HEK293T (cell line): ENCODE measurements around the gene LRRC4B.

ENCODE experiments used
- BHLHE40 ChIP-seq: fragments of 450-650 bp; IDR thresholded peaks from 2 replicates; pipeline ENCODE4 v1.6.1; 2016; ENCODE audit warnings: mild to moderate bottlenecking, moderate library complexity, borderline replicate concordance
- ELF4 ChIP-seq: fragments of 450-650 bp; IDR thresholded peaks from 2 replicates; pipeline ENCODE4 v1.6.1; 2017; ENCODE audit warnings: antibody characterized with exemption
- FOXA1 ChIP-seq: fragments of 450-650 bp; IDR thresholded peaks from 2 replicates; pipeline ENCODE4 v1.6.1; 2016; ENCODE audit warnings: mild to moderate bottlenecking
- FOXK2 ChIP-seq: fragments of 450-650 bp; IDR thresholded peaks from 2 replicates; pipeline ENCODE4 v1.6.1; 2016; ENCODE audit warnings: mild to moderate bottlenecking
- FOXM1 ChIP-seq: fragments of 450-650 bp; IDR thresholded peaks from 2 replicates; pipeline ENCODE4 v1.6.1; 2017; ENCODE audit warnings: mild to moderate bottlenecking, borderline replicate concordance
- HDGF ChIP-seq: fragments of 450-650 bp; IDR thresholded peaks from 2 replicates; pipeline ENCODE4 v1.6.1; 2017; ENCODE audit warnings: antibody characterized with exemption, borderline replicate concordance
- L3MBTL2 ChIP-seq: fragments of 450-650 bp; conservative IDR thresholded peaks from 2 replicates; pipeline ENCODE4 v1.6.1; 2016; ENCODE audit warnings: mild to moderate bottlenecking
- SUZ12 ChIP-seq: fragments of 450-650 bp; IDR thresholded peaks from 2 replicates; pipeline ENCODE4 v1.6.1; 2016; ENCODE audit warnings: mild to moderate bottlenecking

DNA sequence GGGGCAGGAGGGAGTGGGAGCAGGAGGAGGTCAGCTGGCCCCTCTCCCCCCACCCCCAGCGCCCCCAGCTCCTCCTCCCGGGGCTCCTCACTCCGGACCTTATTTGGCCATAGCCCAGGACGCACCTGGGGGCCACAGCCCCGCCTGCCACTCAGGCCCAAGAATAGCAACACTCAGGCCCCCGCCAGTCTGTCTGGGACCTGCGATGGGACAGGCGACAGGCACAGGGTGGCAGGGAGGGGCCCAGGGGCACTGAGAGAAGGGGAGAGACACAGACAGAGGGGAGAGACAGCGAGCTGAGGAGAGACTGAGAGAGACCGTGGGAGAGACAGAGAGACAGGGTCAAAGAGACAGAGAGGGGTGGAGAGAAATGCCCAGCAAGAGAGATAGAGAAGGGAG lies 67.5 kb downstream of the LRRC4B start:
- TF ChIP-seq ELF4 = no peak
- no peak for TF ChIP-seq FOXK2
- TF ChIP-seq BHLHE40 = no peak
- TF ChIP-seq FOXA1 = no peak
- no peak for TF ChIP-seq FOXM1
- TF ChIP-seq HDGF = no peak
- TF ChIP-seq L3MBTL2 = no peak
- no peak for TF ChIP-seq SUZ12
